Measurements from ENCODE around the gene CHST15.

Gene CHST15

GRCh38 chr10:123965973-123966895 lies 127.2 kb downstream of the CHST15 start:
- no peak for DNase-seq (ENCODE audit: low read depth)

GRCh38 chr10:123964953-123965352 lies 128.4 kb downstream of the CHST15 start:
- no peak for DNase-seq (ENCODE audit: low read depth)

GRCh38 chr10:123962756-123963530 lies 130.5 kb downstream of the CHST15 start:
- no peak for DNase-seq (ENCODE audit: low read depth)

GRCh38 chr10:123958241-123958640 lies 135.2 kb downstream of the CHST15 start:
- no peak for DNase-seq (ENCODE audit: low read depth)

Data from CMK (cell line).